K562 (cell line): Measurements from ENCODE around the gene CAMK2A.

ENCODE experiments used
- CREM ChIP-seq: IDR thresholded peaks from 2 replicates; pipeline ENCODE4 v1.6.1; 2014; ENCODE audit warnings: antibody characterized with exemption, low read depth
- PHTF2 ChIP-seq: fragments of 250-450 bp; sonication (Bioruptor Pico); IDR thresholded peaks from 2 replicates; pipeline ENCODE4 v1.5.0; 2021; ENCODE audit warnings: mild to moderate bottlenecking
- ZNF707 ChIP-seq: fragments of 250-450 bp; sonication (Bioruptor Pico); conservative IDR thresholded peaks from 2 replicates; pipeline ENCODE4 v1.8.0; 2022; ENCODE audit warnings: inconsistent platforms, mild to moderate bottlenecking, moderate library complexity

DNA sequence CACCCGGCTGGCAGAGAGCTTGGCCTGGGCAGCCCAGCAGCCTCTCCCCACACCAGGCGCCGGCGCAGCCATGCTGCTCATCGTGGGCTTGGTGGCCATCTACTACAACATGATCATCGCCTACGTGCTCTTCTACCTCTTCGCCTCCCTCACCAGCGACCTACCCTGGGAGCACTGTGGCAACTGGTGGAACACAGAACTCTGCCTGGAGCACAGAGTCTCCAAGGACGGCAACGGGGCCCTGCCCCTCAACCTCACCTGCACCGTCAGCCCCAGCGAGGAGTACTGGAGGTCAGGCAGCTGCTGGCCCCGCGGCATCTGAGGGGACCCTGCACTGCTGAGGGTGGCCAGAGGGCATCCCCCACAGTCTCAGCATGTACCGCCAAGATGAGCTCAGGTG lies 92.6 kb downstream of the CAMK2A start:
- TF ChIP-seq ZNF707 (CRISPR knock-in tag) (no peak), CREM (no peak), PHTF2 (no peak)
